LNCAP (cell line): ENCODE measurements around the gene CIT.

Source experiments
- TF ChIP-seq, protein P1 (sequence below): fragments of 450-650 bp; IDR thresholded peaks from 2 replicates; pipeline ENCODE4 v1.5.1; 2017; ENCODE audit warnings: mild to moderate bottlenecking

Gene CIT

GRCh38 chr12:119911182-119911581 is 34.1 kb upstream of the CIT start:
- TF ChIP-seq, protein P1, sequence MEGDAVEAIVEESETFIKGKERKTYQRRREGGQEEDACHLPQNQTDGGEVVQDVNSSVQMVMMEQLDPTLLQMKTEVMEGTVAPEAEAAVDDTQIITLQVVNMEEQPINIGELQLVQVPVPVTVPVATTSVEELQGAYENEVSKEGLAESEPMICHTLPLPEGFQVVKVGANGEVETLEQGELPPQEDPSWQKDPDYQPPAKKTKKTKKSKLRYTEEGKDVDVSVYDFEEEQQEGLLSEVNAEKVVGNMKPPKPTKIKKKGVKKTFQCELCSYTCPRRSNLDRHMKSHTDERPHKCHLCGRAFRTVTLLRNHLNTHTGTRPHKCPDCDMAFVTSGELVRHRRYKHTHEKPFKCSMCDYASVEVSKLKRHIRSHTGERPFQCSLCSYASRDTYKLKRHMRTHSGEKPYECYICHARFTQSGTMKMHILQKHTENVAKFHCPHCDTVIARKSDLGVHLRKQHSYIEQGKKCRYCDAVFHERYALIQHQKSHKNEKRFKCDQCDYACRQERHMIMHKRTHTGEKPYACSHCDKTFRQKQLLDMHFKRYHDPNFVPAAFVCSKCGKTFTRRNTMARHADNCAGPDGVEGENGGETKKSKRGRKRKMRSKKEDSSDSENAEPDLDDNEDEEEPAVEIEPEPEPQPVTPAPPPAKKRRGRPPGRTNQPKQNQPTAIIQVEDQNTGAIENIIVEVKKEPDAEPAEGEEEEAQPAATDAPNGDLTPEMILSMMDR: no peak

GRCh38 chr12:119910586-119910985 is 33.5 kb upstream of the CIT start:
- TF ChIP-seq, protein P1: no peak

DNA sequence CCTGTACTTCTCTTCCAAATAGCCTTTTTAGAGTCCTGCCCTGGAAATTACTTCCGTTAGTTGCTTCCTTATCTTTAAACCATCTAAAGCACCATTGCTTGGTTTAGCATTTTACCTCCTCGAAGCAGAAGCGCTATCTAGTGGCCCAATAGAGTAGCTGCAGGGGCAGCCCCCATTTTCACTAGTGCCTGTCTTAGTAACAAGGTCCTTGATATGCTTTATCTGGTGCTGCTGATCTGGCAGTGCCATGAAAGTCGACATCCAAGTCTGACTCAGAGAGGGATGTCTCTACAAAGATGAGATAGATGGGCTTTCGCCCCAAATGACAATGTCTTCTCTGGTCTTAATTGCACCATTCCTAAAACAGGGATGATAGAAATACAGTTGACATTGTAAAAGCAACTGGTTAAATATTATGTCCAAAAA is 25.0 kb upstream of the CIT start:
- TF ChIP-seq, protein P1: peak; percentile 97

- TF ChIP-seq, protein P1: no peak
Measured at GRCh38 chr12:119901670-119902069, 24.6 kb upstream of the CIT start.

GRCh38 chr12:119894916-119895315 is 17.8 kb upstream of the CIT start:
- TF ChIP-seq, protein P1: no peak

DNA sequence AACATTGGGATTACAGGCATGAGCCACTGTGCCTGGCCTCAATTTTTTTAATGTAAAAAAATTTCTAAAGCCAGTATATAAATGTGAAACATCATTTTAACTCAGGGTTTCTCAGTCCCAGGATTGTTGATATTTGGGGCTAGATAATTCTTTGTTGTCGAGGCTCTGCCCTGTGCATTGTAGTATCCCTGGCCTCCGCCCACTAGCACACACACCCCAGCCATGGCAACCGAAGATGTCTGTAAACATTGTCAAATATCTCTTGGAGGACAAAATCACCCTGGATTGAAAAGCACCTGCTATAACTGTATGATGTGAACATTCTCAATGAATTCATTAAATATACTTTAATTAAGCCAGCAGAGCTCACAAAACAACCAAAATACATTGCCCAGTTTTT is 8.4 kb upstream of the CIT start:
- TF ChIP-seq, protein P1: no peak

GRCh38 chr12:119883237-119883636 is 6.1 kb upstream of the CIT start:
- TF ChIP-seq, protein P1: no peak

- TF ChIP-seq, protein P1: no peak
Measured at GRCh38 chr12:119877639-119877948, 474 bp upstream of the CIT start.
